ENCODE data around the gene NOXO1. TPM values are rescaled to one million over a fixed set of nuclear protein-coding genes. Genes with fewer than 3 reads are reported as not detected.

Gene NOXO1
- polyA plus RNA-seq, 3 donors: 0.09 TPM; not detected in 2

DNA sequence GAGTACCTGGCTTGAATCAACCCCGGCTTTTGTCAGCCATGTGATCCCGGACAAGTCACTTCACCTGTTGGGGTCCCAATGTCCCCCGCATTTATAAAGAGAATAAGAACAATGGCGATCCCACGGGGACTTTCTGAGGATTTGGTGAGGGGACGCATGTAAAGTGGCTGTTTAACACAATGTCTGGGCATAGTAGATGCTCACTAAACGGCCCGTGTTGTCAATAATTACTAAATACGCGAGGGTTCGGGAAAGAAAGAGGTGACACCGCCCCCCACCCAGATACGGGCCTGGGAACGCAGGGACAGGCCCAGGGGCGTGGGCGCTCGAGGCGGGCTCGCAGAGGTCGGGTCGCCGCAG, 10.3 kb upstream of the NOXO1 start:
- Mint-ChIP-seq H3K27ac (peak overlapping the region in 2 of 7 donors; percentile 70 to 83), H3K4me1 (peaks cover 14% of the 10 kb centered on the region), H3K27me3 (ENCODE audit: low read depth in 3 of 3) (peaks cover 35 to 52% (median 42%) of the 10 kb centered on the region in 3 donors), H3K4me3 (peak overlapping the region; percentile 57 to 79), H3K9me3 (peaks cover 0 to 16% (median 11%) of the 10 kb centered on the region in 7 donors), H3K36me3 (peaks cover 15 to 21% of the 10 kb centered on the region in 2 donors)
- peaks cover 18% of the 10 kb centered on the region in 2 donors for H3K4me1 ChIP-seq (ENCODE audit: control insufficient read depth in 1 of 2, insufficient read depth in 2 of 2, low read length in 2 of 2)
- intact Hi-C loops (cut with micrococcal nuclease): no loop called here
- H2AFZ ChIP-seq (ENCODE audit: insufficient read depth, low read depth, low read length, poor library complexity, severe bottlenecking): peak overlapping the region; percentile 71
- WGBS (ENCODE audit: insufficient coverage): 12% methylated on average over 22 of the region's 22 CpGs
- H3K4me3 ChIP-seq (replicated peaks in 1 of 3; ENCODE audit: low read depth in 2 of 3, low read length in 3 of 3): peak overlapping the region in 2 of 3 experiments; percentile 5 to 57
- H3K9me3 ChIP-seq (replicated peaks in 1 of 2; ENCODE audit: control insufficient read depth in 1 of 2, insufficient read depth in 1 of 2, low read length in 2 of 2): peaks cover 7 to 8% of the 10 kb centered on the region in 2 donors
- peaks cover 20 to 33% of the 10 kb centered on the region in 2 donors for H3K27me3 ChIP-seq (ENCODE audit: control insufficient read depth in 2 of 2, insufficient read depth in 2 of 2, low read length in 2 of 2)
- peaks cover 2% of the 10 kb centered on the region for H4K20me1 ChIP-seq (ENCODE audit: insufficient read depth, low read length)
- no peaks in the 10 kb centered on the region for H3K79me2 ChIP-seq (ENCODE audit: insufficient read depth, low read length)
- peaks cover under 1 to 5% of the 10 kb centered on the region in 2 donors for H3K36me3 ChIP-seq (replicated peaks in 1 of 2; ENCODE audit: control insufficient read depth in 1 of 2, insufficient read depth in 2 of 2, low read length in 2 of 2)
- peak overlapping the region in 1 of 2 donors; percentile 26 for H3K27ac ChIP-seq (ENCODE audit: low read depth in 1 of 2, low read length in 2 of 2)
- TF ChIP-seq, protein P1, sequence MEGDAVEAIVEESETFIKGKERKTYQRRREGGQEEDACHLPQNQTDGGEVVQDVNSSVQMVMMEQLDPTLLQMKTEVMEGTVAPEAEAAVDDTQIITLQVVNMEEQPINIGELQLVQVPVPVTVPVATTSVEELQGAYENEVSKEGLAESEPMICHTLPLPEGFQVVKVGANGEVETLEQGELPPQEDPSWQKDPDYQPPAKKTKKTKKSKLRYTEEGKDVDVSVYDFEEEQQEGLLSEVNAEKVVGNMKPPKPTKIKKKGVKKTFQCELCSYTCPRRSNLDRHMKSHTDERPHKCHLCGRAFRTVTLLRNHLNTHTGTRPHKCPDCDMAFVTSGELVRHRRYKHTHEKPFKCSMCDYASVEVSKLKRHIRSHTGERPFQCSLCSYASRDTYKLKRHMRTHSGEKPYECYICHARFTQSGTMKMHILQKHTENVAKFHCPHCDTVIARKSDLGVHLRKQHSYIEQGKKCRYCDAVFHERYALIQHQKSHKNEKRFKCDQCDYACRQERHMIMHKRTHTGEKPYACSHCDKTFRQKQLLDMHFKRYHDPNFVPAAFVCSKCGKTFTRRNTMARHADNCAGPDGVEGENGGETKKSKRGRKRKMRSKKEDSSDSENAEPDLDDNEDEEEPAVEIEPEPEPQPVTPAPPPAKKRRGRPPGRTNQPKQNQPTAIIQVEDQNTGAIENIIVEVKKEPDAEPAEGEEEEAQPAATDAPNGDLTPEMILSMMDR (IDR thresholded peaks at IDR 0.05): no peak
- peak overlapping the region; percentile 64 for H3K4me2 ChIP-seq (replicated peaks; ENCODE audit: extremely low read depth, low read length, poor library complexity, severe bottlenecking)
- DNase-seq: no peak
- H3K9ac ChIP-seq (ENCODE audit: insufficient read depth, low read length, poor library complexity, severe bottlenecking): peak overlapping the region; percentile 46

DNA sequence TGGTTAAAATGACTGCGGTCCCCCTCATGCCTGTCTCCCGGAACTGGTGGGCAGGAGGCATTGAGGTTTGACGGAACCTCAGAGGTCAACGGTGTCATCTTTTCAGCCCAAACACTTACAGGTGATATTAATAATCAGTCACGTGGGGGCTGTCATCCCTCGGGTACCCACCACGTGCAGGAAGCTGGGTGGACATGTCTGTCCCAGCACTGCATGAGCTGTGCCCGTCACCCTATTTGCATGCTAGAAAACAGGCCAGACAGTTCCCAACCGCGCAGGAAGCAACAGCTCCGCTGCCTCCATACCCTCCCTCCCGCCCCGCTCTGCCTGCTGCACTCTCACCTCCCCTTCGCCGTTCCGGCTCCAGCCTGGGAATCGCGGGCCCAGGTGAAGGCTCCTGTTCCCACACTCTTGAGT, 9.9 kb upstream of the NOXO1 start:
- 0% methylated on average over 14 of the region's 18 CpGs for WGBS (ENCODE audit: insufficient coverage)
- H3K27me3 ChIP-seq (ENCODE audit: control insufficient read depth in 2 of 2, insufficient read depth in 2 of 2, low read length in 2 of 2): peaks cover 20 to 33% of the 10 kb centered on the region in 2 donors

More for the DNA sequence above, 9.9 kb upstream of the NOXO1 start:
- TF ChIP-seq, protein P1 (IDR thresholded peaks at IDR 0.05): no peak
- peak overlapping the region; percentile 57 to 79 for H3K4me3 Mint-ChIP-seq
- H3K36me3 Mint-ChIP-seq: peaks cover 19 to 25% of the 10 kb centered on the region in 2 donors
- no peaks in the 10 kb centered on the region for H3K79me2 ChIP-seq (ENCODE audit: insufficient read depth, low read length)
- no peak overlapping the region for H3K9ac ChIP-seq (ENCODE audit: insufficient read depth, low read length, poor library complexity, severe bottlenecking)
- H3K4me1 ChIP-seq (ENCODE audit: control insufficient read depth in 1 of 2, insufficient read depth in 2 of 2, low read length in 2 of 2): peaks cover 18% of the 10 kb centered on the region in 2 donors
- DNase-seq: peak in 2 of 3 donors; percentile 33 to 54
- H3K36me3 ChIP-seq (replicated peaks in 1 of 2; ENCODE audit: control insufficient read depth in 1 of 2, insufficient read depth in 2 of 2, low read length in 2 of 2): peaks cover 5 to 9% of the 10 kb centered on the region in 2 donors
- H2AFZ ChIP-seq (ENCODE audit: insufficient read depth, low read depth, low read length, poor library complexity, severe bottlenecking): peak overlapping the region; percentile 71
- H3K4me3 ChIP-seq (replicated peaks in 1 of 3; ENCODE audit: low read depth in 2 of 3, low read length in 3 of 3): peak overlapping the region in 1 of 3 experiments; percentile 57
- peaks cover 14% of the 10 kb centered on the region for H3K4me1 Mint-ChIP-seq
- H3K9me3 ChIP-seq (replicated peaks in 1 of 2; ENCODE audit: control insufficient read depth in 1 of 2, insufficient read depth in 1 of 2, low read length in 2 of 2): peaks cover 7 to 8% of the 10 kb centered on the region in 2 donors
- H3K9me3 Mint-ChIP-seq: peaks cover 0 to 16% (median 11%) of the 10 kb centered on the region in 7 donors
- H3K27me3 Mint-ChIP-seq (ENCODE audit: low read depth in 3 of 3): peaks cover 35 to 52% (median 42%) of the 10 kb centered on the region in 3 donors
- peak overlapping the region; percentile 64 for H3K4me2 ChIP-seq (replicated peaks; ENCODE audit: extremely low read depth, low read length, poor library complexity, severe bottlenecking)
- intact Hi-C loops (cut with micrococcal nuclease): no loop called here
- H3K27ac Mint-ChIP-seq: peak overlapping the region in 2 of 7 donors; percentile 70 to 83
- no peak overlapping the region for H3K27ac ChIP-seq (ENCODE audit: low read depth in 1 of 2, low read length in 2 of 2)
- H4K20me1 ChIP-seq (ENCODE audit: insufficient read depth, low read length): peaks cover 2% of the 10 kb centered on the region
